Activated CD4-positive, CD25-positive, alpha-beta regulatory T cell treated with anti-CD3 and anti-CD28 coated beads, Interleukin-2, amount 50 U/mL, for 16 hours (primary cell): ENCODE results near the gene DUT.
"Not testable (repeated sequence)": the region's sequence is repeated elsewhere in the genome, so short reads cannot be mapped to it uniquely, and the experiment has no call there.

Source experiments
- DNase-seq: peaks from one replicate; pipeline ENCODE4 v3.0.0-alpha.2; 2020; ENCODE audit warnings: low read depth, low spot score

The DUT gene

DNA sequence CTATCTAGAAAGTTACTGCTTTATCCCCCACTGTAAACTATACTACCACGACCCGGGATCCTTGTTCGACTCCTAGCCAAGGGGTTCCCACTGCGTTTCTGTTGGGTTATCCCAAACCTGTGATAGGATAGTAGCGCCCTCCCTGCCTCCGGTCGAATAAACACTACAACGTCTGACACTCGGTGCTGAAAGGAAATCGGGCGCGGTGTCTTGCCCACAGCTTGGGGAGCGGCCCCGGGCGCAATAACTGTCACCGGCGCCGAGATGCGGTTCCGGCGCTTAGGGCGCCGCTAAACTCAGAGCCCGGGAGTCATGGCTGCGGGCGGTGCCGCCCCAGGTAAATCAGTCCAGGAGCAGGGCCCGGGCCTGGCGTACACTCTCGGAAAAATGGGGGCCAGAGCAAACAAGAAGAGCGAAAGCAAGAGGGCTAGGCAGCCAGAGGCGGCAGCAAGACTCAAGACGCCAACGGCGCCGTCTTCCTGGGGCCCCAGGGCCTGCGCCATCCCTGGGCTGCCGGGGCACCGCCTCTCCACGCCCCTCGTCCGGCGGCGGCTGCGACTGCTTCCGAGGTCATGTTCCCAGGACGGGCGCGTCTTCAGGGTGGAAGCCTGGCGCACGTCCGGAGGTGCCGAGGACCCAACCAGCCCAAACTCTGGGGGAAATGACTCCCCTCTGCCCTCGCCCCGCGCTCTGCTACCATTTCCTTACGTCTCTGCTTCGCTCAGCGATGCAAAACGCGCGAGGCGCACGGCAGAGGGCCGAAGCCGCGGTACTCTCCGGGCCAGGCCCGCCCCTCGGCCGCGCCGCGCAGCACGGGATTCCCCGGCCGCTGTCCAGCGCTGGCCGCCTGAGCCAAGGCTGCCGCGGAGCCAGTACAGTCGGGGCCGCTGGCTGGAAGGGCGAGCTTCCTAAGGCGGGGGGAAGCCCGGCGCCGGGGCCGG lies at the start of gene DUT:
Gene DUT, plus strand, starts transcription at position 575 of the 941 bp plus-strand sequence. Its CDS starts 87 bp downstream, at position 662.
- DNase-seq: peak; percentile 52

DNA sequence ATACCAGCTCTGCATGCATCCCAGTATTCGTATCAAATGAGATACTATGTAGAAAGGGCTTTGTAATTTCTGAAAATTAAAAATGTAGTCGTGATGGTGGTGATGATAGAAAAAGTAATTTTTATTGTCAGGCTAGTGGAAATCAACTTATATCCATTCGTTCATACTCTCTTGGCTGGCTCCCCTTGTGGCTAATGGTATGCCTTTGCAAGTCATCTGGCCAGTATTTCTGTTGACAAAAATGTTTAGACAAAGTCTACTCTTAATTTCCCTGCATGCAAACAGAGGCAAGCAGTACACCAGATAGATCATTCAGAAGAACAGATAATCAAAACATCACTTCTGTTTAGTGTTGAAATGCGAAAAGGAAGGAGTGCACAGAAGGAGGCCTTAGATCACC lies 49.6 kb upstream of the DUT start:
- DNase-seq: no peak

DNA sequence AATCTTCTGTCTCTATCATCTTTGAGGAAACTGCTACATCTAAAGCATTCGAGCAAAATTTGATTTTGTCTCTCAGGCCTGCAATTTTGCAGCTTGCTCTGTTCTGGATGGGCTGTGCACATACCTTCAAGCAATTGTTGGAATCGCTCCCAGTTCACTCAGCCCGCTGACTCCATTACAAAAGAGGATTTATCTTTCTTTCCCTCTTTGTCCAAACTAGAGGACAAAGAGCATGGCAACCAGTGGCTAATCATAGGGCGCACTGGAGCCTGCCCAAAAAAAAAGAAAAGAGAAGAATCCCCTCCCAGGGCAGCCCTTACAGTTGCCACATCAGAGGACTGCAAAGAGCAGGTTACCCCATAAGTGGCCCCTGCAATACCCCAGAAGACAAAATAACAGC lies 49.0 kb upstream of the DUT start:
- DNase-seq: no peak

DNA sequence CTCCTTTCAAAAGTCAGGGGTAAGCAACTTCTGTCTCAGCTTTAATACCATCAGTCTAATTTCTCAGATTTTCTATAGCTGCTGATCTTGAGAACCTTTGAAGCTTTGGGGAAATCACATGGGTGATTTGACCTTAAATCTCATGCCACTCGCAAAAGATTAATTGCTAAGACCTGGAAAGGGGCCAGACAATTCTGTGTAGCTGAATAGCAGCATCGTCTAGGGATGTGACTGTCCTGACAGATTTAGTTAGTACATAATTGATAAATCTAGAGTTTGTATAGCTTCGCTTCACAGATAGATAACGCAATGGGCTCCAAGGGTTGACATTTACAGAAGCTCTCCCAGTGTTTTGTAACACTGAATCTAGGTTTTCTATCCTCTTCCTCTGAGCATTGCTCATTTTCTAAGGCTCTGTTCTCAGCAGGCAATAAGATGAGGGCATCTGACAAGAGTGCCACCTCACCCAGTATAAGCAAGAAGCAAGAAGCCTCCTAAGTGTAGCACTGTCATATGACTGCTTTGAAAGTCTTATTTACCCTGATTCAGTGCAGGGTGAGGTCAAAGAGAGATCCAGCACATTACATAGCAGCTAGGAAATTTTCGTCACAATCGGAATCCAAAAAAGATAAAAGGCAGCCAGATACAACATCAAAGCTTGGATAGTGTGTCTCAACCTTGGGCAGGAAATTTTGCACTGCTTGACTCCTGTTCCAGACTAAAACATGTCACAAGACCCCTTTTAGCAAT lies 47.7 kb upstream of the DUT start:
- no peak for DNase-seq

DNA sequence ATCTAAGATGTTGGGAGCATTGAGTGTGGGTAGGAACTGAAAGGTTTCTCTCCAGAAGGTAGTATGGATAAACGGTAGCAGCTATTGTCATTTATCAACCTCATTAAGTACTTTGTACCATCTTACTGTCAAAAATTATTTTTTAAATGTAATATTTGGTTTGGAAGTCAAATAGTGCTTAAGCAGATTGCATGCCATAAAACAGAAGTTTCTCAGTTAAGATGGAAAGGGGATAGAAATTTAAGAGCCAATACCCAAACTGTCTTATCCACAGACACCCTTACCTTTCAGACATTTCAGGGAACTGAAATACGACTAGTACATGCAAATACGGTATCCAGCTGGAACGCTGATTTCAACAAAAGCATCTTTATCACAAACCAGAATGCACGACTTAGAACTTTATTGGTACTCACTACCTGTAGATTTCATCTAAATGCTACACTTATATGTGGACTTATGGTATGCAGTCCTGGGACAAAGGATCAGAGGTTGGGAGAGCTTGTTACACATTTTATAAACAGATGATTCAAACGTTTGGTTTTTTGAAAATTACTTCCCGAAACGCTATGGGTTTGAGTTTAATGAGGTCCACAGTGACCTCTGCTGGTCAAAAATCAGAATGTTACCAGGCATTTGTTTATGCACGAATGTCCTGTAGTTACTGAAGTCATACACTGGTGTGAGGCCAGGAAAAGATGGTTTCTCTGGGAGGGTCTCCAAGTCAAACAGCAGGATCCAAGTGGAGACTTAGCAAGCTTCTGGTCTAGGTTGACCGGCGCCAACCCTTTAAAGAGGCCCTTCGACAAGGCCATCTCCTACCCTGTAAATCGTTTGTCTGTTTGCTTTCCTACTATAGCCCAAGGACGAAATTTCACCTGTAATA lies 45.7 kb upstream of the DUT start:
- DNase-seq: peak; percentile 2

DNA sequence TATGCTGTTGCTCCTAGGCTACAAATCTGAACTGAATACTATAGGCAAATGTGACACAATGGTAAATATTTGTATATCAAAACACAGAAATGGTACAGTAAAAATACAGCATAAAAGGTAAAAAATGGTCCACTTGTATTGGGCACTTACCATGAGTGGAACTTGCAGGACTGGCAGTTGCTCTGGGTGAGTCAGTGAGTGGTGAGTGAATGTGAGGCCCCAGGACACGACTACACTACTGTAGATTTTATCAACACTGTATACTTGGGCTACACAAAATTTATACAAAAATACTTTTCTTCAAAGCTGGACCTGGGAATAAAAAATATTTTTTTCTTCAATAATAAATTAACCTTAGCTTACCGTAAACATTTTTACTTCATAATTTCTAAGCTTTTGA lies 41.6 kb upstream of the DUT start:
- no peak for DNase-seq

DNA sequence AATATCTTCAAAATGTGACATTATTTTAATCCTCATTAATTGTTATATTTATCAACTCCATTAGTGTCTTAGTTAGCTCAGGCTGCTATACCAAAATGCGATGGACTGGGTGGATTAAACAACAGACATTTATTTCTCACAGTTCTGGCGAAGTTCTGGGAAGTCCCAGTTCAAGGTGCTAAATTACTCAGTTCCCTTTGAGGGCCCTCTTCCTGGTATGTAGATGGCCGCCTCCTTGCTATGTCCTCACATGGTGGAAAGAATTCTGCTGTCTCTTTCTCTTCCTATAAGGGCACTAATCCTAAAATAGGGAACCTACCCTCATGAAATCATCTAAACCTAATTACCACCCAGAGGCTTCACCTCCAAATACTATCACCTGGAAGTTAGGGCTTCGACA lies 38.8 kb upstream of the DUT start:
- no peak for DNase-seq

DNA sequence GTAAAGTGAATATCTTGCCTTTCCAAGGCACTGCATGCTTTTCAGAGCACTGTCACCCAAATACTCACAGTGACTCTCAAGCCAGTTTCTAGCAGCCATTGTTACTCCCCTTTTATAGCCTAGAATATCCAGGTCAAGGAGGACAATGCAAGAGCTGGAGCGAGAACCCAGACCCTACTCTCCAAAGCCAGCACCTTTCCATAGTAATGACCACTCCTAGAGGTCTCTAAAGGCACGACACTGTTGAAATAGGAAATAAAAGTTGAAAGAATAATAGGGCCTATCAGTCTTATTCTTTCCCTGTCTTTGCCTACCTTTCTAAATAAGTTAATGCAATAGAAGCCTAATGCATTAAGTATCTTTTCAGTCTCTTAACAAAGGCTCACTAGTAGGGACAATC lies 33.6 kb upstream of the DUT start:
- no peak for DNase-seq

DNA sequence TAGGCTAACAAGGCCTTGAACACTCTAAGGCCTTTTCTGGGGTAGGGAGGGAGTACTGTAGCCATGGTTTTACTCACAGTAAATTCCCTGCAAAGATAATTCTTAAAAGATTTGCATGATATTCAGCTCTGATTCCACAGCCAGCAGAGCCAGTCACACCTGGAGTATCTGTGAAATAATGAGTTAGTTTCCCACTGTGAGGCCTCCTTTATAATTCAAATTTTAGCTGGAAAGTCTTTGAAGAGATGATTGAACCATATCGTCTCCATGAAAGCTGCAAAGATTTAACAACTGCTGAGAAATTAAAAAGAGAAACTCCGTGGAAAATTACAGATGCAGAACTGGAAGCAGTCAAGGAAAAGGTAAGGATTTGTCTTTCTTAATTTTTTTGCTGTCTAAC lies 32.3 kb upstream of the DUT start:
- DNase-seq: no peak

DNA sequence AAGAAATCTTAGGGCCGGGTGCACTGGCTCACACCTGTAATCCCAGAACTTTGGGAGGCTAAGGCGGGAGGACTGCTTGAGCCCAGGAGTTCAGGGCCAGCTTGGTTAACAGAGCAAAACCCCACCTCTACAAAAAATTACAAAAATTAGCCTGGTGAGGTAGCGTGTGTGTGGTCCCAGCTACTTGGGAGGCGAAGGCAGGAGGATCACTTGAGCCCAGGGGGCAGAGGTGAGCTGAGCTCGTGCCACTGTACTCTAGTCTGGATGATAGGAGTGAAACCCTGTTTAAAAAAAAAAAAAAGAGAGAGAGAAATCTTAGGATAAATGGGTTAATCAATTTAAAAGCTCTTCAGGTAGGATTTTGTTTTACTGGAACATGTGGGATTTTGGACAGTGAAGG lies 31.2 kb upstream of the DUT start:
- DNase-seq: no peak

DNA sequence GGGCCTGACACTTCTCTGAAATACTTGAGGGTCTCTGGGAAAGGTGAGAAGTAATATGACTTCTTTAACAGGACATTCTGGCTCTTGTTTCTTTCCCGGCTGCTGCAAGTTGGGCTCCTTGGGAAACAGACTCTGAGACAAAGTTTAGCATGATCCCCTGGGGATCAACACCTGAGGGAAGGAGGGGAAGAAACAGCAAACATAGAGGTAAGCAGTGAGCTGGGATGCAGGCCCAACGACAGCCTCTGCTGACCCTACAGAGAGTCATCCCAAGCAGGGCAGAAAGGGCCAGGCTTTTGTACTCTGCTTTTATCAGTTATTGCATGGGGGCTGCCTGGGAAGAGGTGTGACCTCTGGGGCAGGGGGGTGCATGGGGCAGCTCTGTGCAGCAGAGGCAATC lies 26.8 kb upstream of the DUT start:
- DNase-seq: no peak

DNA sequence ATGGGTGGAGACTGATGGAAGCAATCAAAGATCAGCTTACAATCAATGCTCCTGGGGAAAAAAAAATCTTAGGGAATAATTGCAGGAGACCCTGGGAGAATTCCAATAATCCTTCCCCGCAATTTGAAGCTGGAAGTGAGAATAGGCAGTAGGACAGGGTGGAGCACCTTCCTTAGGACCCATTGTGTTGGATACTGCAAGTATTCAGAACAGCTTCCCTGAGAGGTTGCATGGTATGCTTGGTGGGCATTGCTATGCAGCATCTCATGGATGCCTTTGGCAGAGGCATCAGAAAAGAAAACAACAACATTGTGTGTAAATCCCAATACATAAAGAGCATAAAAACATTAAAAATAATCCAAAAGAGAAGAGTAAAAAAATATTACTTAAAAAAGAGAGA lies 24.6 kb upstream of the DUT start:
- DNase-seq: no peak

DNA sequence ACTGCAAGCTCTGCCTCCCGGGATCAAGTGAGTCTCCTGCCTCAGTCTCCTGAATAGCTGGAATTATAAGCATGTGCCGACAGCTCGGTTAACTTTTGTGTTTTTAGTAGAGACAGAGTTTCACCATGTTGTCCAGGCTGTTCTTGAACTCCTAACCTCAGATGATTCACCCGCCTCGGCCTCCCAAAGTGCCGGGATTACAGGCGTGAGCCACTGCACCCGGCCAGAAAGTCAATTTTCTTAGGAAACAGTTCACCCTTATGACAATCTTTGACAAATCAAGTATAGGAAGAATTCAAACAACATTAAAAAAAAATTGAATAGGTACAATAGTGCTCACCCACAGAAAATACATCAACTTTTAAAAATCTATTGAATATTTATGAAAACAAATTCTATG lies 23.6 kb upstream of the DUT start:
- no peak for DNase-seq

DNA sequence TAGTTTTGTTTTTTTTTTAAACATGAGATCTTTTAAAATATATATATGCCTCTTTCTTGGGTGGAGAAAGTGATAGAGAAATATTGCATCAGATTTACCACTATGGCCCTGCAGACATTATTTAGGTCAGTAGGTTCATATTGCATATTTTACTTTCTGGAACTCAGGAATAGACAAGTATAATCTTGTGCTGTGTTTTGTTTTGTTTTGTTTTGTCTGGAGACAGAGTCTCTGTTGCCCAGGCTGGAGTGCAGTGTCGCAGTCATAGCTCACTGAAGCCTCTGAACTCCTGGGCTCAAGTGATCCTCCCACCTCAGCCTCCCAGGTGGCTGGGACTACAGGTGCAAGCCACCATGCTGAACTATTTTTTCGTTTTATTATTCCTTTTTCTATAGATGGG lies 21.5 kb upstream of the DUT start:
- no peak for DNase-seq

DNA sequence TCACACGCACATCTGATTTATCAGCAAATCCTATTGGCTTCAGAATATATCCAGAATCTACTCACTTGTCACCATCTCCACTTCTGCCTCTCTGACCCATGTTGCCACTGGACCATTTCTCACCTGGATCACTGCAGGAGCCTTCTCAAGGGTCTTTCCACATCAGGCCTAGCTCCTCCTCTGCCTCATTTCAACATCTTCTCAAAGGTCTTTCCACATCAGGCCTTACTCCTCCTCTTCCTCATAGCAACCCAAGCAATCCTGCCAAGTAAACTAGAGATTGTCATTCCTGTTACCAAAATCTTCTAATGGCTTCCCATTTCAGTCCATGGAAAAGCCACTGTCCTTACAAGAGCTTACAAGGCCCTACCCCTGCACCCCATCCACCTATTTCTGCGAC lies 18.0 kb upstream of the DUT start:
- no peak for DNase-seq

DNA sequence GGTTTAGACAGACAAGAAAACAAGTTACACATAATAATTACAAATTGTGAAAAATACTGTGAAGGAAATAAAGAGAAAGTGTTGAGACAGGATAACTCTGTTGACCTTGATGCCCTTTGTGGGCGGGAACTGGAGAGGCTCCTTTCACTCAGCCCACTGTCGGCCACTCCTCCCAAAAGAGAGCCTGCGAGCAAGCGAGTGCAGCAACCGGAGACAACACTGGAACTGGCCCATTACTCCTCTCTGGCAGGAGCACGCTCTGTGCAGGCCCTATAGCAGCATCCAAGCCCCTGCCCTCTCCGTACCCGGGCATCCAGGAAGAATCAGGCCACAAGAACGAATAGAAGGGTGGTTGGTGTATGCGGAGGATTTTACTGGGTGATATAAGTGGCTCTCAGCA lies 16.2 kb upstream of the DUT start:
- DNase-seq: no peak

DNA sequence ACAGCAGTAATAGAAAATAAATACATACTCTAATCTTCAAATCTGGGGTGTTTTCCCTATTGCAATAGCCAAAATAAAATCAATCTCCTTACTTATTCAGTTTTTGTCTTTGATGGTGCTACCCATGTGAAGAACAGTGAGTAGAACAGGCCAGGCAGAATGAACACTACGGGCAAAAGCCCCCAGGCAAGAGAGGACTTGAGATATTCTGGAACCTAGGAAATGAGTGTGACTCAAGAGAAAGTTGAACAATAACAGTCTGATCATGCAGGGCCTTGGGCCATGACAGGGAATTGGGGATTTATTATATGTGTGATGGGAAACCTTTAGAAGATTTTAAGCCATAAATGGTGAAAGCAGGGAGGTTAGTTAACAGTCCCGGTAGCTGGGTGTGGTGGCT lies 14.0 kb upstream of the DUT start:
- DNase-seq: no peak

DNA sequence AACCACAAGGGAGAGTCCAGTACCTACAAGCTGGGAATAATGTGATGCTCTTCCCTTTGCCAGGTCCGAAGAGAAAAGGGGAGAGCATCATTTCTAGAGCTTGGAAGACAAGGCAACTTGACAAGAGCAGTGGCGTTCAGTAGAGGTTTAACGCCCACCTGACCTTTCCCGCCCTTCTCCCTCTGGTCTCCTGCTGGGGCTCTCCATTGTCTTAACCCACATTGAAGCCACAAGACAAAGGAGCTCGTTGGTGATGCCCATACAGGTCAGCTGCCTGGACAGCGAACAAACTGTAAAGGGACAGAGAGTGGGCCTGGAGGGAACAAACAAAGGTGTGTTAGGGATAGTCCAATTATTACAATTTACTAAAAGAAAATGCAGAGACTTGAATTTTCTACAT lies 13.1 kb upstream of the DUT start:
- no peak for DNase-seq

DNA sequence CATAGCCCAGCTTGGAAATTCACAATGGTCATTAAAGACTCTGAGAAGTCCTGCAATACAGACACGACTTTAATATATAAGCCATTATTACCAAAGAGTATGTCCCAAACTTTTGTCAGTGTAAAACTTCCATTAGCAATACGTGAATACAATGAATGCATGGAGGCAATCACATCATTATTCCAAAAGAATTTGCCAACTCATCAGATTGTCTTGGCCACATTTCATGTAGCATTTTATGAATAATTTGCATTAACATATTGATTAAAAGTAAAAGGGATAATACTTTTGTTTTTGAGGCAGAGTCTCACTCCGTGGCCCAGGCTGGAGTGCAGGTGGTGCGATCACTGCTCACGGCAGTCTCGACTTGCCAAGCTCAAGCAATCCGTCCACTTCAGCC lies 7.9 kb upstream of the DUT start:
- DNase-seq: no peak

DNA sequence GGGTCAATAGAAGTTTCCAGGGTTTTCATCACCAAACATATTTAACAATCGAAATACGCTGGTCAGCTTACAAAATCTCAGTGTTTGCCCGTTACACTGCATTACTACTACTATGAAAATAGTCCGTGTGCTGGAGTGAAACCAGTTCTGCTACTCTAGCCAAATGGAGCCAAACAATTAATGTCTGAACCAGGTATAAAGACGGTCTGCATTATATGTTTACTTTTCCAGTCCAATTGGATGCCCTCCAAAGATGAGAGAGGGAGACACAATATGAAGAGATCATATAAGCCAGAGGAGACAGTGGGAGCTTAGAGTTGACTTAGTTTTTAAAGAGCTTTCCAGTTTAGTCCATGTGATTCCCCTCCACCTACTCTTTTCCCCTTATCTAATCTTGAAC lies 6.3 kb upstream of the DUT start:
- DNase-seq: no peak

DNA sequence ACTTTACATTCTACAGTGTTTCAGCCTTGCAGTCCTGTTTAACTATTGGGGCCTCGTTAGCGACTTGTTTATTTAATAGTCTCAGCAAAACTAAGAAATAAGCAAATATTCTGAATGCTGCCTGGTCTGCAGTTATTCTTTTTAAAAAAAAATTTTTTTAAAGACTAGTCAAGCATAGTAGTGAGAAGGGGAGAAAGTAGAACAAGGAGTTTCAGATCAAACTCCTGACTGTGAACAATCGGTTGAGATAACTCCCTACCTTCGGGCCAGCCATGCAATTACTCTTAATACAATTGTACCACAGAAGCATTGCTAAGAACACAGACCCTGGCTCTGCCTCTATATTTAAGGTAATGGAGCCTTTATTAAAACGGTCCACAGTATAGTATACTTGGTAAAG lies 5.8 kb upstream of the DUT start:
- no peak for DNase-seq

DNA sequence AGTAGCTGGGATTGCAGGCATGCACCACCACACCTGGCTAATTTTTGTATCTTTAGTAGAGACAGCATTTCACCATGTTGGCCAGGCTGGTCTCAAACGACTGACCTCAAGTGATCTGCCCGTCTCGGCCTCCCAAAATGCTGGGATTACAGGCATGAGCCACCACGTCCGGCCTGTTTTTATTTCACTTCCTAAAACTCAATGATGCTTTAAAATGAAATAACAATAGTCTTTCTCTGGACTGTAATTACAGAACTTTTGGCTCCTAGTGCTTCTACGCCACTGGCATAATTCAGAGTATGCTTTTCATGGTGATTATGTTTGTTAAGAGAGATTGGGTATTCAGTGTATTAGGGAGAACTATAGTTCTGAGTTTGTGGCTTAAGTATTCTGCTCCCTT lies 5.0 kb upstream of the DUT start:
- DNase-seq: not testable (repeated sequence)
